Measurements from ENCODE around the gene KLC4.
"Not testable (repeated sequence)": the region's sequence is repeated elsewhere in the genome, so short reads cannot be mapped to it uniquely, and the experiment has no call there.

KLC4 gene

GRCh38 chr6:43115365-43115764 is 55.9 kb downstream of the KLC4 start:
- no peak overlapping the region for H3K4me3 ChIP-seq
- peak overlapping the region in 13 of 21 experiments; percentile 38 to 91 (median 71) for H3K27ac ChIP-seq

GRCh38 chr6:43117466-43117865 is 58.0 kb downstream of the KLC4 start:
- H3K27ac ChIP-seq = peak overlapping the region in 6 of 21 experiments; percentile 9 to 91 (median 48)
- H3K4me3 ChIP-seq = not testable (repeated sequence)

GRCh38 chr6:43119482-43119881 is 60.1 kb downstream of the KLC4 start:
- peak overlapping the region in 4 of 21 experiments; percentile 22 to 89 (median 37) for H3K27ac ChIP-seq

GRCh38 chr6:43120101-43120763 is 60.8 kb downstream of the KLC4 start:
- Histone ChIP-seq H3K27ac (peak overlapping the region in 11 of 21 experiments; percentile 18 to 89 (median 53)), H3K4me3 (no peak overlapping the region)

More at GRCh38 chr6:43119482-43119881, 60.1 kb downstream of the KLC4 start:
- no peak overlapping the region for H3K4me3 ChIP-seq

GRCh38 chr6:43120944-43121913 is 61.8 kb downstream of the KLC4 start:
- Histone ChIP-seq H3K27ac (peak overlapping the region in 20 of 21 experiments; percentile 19 to 89 (median 65)), H3K4me3 (no peak overlapping the region)

- Histone ChIP-seq H3K4me3 (no peak overlapping the region), H3K27ac (peak overlapping the region in 19 of 21 experiments; percentile 16 to 89 (median 68))
These were observed 62.7 kb downstream of the KLC4 start for GRCh38 chr6:43122146-43122545.

DNA sequence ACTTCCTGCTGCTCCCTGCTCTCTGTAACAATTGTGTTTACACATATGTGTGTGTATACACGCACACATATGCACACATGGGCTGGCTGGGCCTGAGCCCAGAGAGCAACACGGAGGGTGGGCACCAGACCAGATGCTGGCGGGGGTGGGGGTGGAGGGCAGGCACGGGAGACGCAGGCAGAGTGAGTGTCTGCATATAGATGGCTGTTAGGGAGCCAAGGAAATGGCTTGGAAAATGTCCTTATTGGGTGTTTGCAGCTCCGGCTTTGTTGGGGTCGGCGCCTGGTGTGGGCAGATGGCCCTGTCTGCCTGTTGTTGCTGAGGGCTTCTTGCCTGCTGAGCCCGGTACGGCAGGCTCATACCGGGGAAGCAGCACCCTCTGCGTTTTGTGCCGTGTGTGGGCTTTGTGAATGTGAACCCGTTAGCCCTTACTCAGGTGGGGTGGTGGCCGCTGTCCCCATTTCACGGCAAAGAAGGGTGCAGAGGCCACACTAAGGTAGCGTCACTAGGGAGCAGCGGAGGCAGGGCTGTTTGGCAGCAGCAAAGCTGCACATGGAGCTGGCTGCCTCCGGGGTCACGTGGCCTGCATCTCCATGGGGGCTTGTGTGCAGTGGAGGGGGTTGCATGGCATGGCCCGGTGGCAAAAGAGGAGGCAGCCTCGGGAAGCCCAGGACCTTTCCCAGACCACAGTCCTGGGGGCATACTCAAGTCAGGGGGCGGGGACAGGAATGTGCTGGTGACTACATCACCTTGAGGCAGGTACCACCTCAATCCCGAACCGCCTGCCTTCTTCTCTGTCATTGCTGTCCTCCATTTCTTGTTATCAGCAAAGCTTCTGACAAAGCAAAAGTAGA is 64.3 kb downstream of the KLC4 start:
- Histone ChIP-seq H3K27ac (peak overlapping the region in 16 of 21 experiments; percentile 19 to 89 (median 61)), H3K4me3 (no peak overlapping the region)

DNA sequence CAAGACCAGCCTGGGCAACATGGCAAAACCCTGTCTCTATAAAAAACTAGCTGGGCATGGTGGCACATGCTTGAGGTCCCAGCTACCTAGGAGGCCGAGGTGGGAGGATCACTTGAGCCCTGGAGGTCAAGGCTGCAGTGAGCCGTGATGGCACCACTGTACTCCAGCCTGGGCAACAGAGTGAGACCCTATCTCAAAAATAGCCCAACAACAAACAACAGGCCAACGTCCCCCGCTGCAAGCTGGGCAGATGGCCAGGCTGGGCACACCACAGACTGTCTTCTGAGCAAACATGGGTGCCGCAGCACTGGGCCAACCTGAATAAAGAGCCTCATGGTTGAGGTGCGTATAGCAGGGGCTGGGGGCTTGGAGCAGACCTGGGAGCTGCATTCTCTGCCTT is 65.0 kb downstream of the KLC4 start:
- Histone ChIP-seq H3K27ac (peak overlapping the region in 18 of 21 experiments; percentile 9 to 89 (median 63)), H3K4me3 (no peak overlapping the region)
